WTC11 (cell line): ENCODE results near the gene SNAP47.

Source experiments
- ATF1 ChIP-seq: sonication (generic); formaldehyde crosslinking; IDR thresholded peaks from 2 replicates; pipeline ENCODE4 v1.8.1; 2023; ENCODE audit warnings: mild to moderate bottlenecking, moderate library complexity, missing genetic modification reagents
- CREB1 ChIP-seq: sonication (generic); formaldehyde crosslinking; IDR thresholded peaks from 2 replicates; pipeline ENCODE4 v1.8.0; 2023; ENCODE audit warnings: mild to moderate bottlenecking, missing genetic modification reagents
- TF ChIP-seq, protein P1 (sequence below): sonication (generic); formaldehyde crosslinking; IDR thresholded peaks from 2 replicates; pipeline ENCODE4 v1.8.1; 2022; ENCODE audit warnings: mild to moderate bottlenecking, moderate library complexity, missing genetic modification reagents

DNA sequence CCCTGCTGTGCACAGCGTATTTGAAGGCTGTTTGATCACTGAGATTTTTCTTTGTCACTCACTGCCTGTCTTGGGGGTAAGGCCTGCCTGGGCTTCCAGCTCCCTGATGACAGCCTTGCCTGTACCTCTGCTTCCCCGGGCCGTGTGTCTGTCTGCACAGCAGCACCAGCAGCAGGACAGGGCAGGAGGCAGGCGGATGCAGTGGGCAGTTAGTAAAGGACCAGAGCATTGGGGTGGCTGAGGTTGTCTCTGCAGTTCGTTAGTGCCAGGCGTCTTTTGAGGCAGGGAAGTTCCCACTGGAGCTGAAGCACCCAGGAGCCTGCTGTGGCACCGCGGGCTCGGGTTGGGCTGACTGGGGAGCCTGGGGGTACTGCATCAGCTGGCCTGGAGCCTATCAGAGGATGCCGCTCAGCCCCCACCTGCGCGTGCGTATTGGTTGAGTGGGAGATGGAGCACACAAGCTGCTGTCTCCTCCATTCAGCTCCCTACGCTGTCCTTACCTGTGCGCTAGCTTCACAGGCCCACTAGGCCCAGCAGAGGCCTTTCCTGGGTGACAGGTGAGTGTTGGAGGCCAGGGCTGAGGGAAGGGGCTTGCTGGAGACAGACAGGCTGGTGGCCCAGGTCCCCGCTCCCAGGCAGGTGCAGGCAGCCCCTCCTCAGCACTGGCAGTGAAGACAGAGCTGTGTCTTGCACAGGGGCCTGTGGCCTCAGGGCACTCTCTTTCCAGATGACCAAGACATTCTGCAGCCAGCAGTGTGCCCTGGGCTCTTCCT is 28.2 kb downstream of the SNAP47 start:
- TF ChIP-seq CREB1 (CRISPR knock-in tag) (no peak), ATF1 (CRISPR knock-in tag) (no peak)
- TF ChIP-seq, protein P1, sequence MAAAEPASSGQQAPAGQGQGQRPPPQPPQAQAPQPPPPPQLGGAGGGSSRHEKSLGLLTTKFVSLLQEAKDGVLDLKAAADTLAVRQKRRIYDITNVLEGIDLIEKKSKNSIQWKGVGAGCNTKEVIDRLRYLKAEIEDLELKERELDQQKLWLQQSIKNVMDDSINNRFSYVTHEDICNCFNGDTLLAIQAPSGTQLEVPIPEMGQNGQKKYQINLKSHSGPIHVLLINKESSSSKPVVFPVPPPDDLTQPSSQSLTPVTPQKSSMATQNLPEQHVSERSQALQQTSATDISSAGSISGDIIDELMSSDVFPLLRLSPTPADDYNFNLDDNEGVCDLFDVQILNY (CRISPR knock-in tag) = no peak
